HG02943 (cell line): ENCODE results near the gene DNAJC7.

Experiments
- ATAC-seq: cut with Tn5 transposase; IDR thresholded peaks from one replicate; pipeline ENCODE4 v1.9.1; 2021; ENCODE audit warnings: mild to moderate bottlenecking, low read depth, moderate library complexity; ENCODE audit not compliant: unreplicated experiment

DNAJC7 gene

GRCh38 chr17:41982026-41982760, 35.0 kb downstream of the DNAJC7 start:
- no peak for ATAC-seq

- no peak for ATAC-seq
These were observed 39.2 kb downstream of the DNAJC7 start for GRCh38 chr17:41977991-41978390.

- ATAC-seq, result no peak
These were observed 41.0 kb downstream of the DNAJC7 start for GRCh38 chr17:41976142-41976768.

DNA sequence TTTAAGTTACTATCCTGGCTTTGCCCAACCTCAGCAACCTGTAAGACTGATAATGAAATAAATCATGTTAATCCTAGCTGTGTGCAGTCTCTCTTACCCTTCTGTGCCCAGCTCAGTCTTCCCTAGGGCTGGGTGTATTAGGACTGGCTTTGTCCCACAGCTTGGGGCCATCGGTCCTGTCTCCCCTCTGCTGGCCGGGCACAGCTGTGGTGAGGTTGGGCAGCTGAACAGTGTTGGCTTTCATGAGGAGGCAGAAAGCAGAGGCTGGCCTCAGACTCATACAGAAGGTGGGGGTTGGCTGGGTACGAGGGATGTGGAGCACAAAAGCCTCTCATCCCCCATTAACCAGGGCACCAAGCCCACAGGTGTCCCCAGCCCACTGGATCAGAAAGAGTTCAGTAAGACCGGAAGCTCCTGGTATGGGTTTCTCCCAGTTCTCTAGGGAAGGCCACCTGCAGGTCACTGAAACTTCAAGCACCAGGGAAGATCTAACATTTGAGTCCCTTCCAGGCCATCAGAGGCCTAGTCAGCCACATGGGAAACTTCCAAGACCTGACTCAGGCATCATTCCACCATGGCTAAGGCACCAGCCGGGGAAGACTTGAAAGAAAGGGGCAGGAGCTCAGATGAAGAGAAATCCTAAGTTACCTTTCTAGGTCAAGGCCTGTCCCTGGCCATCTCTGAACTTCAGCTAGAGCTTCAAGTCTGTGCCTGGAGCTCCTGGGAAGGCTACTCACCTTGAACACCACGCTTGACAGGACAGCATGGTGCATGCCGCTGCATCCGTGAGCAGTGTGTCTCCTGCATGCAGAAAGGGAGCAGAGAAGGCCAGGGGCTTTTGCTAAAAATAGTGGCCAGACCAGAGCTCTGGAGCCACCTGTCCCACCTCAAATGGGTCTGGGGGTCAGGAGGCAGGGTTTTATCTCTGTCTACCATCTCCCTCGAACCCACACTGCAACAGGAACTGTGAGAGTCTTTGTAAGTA, 41.8 kb downstream of the DNAJC7 start:
- ATAC-seq, result no peak

GRCh38 chr17:41974658-41975057, 42.6 kb downstream of the DNAJC7 start:
- ATAC-seq, result no peak

GRCh38 chr17:41974031-41974430, 43.2 kb downstream of the DNAJC7 start:
- ATAC-seq, result no peak

DNA sequence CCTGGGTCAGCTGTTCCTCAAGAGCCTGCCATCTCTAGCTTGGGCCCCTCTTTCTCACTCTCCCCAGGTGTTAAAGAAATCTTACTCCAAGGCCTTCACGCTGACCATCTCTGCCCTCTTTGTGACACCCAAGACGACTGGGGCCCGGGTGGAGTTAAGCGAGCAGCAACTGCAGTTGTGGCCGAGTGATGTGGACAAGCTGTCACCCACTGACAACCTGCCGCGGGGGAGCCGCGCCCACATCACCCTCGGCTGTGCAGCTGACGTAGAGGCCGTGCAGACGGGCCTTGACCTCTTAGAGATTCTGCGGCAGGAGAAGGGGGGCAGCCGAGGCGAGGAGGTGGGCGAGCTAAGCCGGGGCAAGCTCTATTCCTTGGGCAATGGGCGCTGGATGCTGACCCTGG, 43.8 kb downstream of the DNAJC7 start:
- no peak for ATAC-seq

DNA sequence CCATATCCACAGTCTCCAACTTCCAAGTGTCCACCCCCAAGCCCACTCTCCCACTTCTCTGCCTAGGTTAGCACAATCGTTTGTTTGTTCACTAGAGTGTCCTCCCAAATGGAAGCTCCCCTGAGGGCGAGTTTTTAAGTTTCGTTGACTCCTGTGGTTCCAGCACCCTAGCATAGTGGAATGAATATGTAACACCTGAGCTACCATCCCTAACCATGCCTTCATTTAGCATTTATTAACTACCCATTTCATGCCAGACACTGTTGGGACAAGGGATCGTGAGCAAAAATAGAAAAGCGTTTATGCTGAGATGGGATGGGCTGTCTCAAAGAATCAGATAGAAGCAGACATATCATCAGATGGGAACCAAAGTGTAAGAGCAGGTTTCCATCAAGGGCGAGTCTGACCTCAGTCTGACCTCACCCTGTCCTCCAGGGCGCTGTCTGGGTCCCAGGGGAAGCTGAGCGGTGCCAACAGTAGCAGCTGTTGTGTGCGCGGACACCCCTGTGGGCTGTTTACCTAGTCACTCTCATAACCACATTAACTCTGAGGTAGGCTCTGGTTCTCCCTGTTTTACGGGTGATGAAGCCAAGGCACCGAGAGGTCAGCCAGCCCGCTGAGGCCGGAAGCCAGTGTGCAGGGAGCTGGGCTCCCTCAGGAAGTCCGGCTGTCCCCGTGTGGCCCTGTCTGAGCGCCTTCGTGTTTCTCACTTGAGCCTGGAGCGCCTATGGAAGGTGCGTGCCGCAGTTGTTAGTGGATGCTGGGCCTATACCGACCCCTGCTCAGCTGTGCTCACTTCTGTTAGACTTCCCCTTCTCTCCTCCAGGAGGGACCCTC, 44.5 kb downstream of the DNAJC7 start:
- peak; percentile 74 for ATAC-seq

- ATAC-seq, result no peak
These were observed 45.3 kb downstream of the DNAJC7 start for GRCh38 chr17:41971721-41972523.

- ATAC-seq, result no peak
These were observed 46.3 kb downstream of the DNAJC7 start for GRCh38 chr17:41970901-41971331.

DNA sequence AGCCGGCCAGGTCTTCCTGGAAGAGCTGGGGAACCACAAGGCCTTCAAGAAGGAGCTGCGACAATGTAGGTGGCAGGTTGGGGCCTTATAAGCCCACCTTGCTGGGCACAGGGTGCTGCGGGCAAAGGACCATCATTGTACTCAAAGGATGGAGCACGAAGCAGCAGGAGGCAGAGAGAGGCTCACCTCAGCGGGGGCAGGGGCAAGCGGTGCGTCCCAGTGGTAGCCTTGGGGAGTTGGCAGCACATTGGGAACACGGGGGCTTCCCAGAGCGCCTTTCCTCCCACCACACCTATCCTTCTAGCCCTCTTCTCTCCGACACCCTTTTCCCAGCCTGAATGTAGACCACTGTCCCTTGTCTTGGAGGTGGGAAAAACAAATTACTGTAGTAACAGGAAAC, 48.6 kb downstream of the DNAJC7 start:
- no peak for ATAC-seq

GRCh38 chr17:41967921-41968578, 49.2 kb downstream of the DNAJC7 start:
- ATAC-seq, result no peak

- ATAC-seq, result no peak
These were observed 49.9 kb downstream of the DNAJC7 start for GRCh38 chr17:41967141-41967920.

DNA sequence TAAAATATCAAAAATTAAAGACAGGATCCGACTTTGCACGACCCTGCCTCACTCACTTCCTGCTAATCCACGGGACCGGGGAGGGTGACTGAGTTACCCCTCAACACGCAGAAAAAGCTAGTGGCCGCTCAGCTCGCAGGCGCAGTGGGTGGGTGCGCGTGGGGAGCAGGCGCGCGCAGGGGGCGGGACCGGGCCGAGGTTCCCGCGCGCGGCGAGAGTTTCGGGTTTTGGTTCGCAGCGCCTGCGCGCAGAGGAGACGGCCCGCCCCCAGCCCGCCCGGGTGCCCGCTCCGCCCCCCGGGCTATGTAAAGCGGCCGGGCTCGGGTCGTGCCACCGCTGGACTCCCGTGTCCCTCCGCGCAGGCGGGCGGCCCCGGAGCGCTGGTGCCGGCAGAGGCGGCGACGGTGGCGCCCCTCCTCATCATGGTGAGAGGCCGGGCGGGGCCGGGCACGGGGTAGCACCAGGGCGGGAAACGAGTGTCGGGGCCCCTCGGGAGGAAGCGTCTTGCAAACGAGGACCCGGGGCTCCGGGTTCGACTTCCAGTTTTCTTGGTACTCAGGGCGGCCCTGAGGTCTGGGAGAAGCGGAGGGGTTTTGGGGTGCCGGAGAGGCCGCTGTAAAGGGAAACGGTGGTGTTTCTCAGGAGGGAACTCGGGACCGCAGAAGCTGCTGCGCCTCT, 50.6 kb downstream of the DNAJC7 start, which contains the start of gene CNP:
CNP (plus strand) TSS at position 333 of the 678 bp plus-strand sequence; CDS start at position 423, 90 bp downstream.
- ATAC-seq, result peak; percentile 68

GRCh38 chr17:41965694-41966462, 51.4 kb downstream of the DNAJC7 start:
- ATAC-seq, result no peak

GRCh38 chr17:41962768-41963434, 54.3 kb downstream of the DNAJC7 start:
- ATAC-seq, result no peak
